ENCODE data around the gene FES. TPM values are rescaled to one million over a fixed set of nuclear protein-coding genes. Genes with fewer than 3 reads are reported as not detected.

The FES gene
- 65.1 TPM for total RNA-seq

DNA sequence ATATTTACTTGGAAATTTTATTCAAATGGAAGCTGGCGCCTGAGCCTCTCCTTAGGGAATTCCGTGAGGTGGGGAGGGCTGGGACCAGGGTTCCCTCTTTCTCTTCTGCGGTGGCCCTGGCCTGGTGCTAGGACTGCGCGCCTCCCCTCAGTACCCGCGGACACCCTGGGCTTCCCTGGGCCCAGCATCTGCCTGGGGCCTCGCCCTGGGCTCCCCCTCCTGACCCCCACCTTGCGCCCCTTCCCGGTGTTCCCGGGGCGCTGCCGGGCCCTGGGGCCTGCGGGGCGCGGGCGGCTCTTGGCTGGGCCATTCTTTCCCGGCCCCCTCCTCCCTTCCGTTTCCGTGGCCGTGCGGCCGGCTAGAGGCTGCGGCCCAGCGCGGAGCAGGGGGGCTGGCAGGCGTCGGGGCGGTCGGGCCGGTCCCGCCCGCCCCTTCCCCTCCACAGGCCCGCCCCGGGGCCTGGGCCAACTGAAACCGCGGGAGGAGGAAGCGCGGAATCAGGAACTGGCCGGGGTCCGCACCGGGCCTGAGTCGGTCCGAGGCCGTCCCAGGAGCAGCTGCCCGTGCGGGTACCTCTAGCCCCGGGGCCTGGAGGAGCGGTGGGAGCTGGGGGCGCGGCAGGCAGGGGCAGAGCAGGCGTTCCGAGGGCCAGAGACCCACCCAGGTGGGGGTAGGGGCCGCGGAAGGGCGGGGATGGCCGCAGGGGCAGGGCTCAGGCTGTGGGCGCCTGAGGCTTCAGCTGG lies at the start of gene FES:
FES (plus strand) TSS at position 529 of the 743 bp plus-strand sequence. CDS start 542 bp downstream, outside the sequence.
- TF ChIP-seq CTCF (IDR thresholded peaks at IDR 0.05) = no peak
- Histone ChIP-seq H3K4me1 (peaks cover 10 to 30% of the 10 kb centered on the region in 2 donors), H3K9me3 (no peaks in the 10 kb centered on the region), H3K36me3 (peaks cover 30 to 35% of the 10 kb centered on the region in 2 donors), H3K4me3 (peak within 1 kb of the TSS; percentile 61 to 75), H3K27me3 (no peaks in the 10 kb centered on the region), H3K27ac (peak within 1 kb of the TSS; percentile 90 to 94)
- DNase-seq (ENCODE audit: low spot score in 2 of 2) = no peak
- intact Hi-C loops (cut with DNase I) = loop anchor here (2.0 to 10.0 kb wide), 4 partner anchors 167 to 989 kb away; partner anchors contain the start of genes AP3S2, BLM and CRTC3

DNA sequence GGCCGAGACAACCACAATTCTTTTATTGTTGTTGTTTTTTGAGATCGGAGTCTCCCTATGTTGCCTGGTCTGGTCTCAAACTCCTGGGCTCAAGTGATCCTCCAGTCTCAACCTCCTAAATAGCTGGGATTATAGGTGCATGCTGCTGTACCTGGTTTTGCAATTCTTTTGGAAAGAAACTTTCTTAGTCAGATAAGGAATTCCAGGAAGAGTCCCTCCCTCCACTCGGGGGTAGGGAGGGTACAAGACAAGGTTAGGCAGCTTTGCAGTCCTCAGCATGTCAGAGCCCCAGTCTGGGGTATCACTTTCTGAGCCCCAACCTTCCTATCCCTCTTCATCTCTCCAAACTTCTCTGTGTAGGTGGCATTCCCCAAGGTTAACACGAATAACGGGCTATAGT lies 49.7 kb upstream of the FES start:
- no peaks in the 10 kb centered on the region for H3K9me3 ChIP-seq
- no peak overlapping the region for H3K4me3 ChIP-seq
- no peak overlapping the region for H3K27ac ChIP-seq
- no peak for TF ChIP-seq CTCF (IDR thresholded peaks at IDR 0.05)
- intact Hi-C loops (cut with DNase I) = no loop called here
- H3K27me3 ChIP-seq = no peaks in the 10 kb centered on the region
- H3K36me3 ChIP-seq = no peaks in the 10 kb centered on the region
- DNase-seq (ENCODE audit: low spot score in 2 of 2) = no peak
- H3K4me1 ChIP-seq = no peaks in the 10 kb centered on the region

DNA sequence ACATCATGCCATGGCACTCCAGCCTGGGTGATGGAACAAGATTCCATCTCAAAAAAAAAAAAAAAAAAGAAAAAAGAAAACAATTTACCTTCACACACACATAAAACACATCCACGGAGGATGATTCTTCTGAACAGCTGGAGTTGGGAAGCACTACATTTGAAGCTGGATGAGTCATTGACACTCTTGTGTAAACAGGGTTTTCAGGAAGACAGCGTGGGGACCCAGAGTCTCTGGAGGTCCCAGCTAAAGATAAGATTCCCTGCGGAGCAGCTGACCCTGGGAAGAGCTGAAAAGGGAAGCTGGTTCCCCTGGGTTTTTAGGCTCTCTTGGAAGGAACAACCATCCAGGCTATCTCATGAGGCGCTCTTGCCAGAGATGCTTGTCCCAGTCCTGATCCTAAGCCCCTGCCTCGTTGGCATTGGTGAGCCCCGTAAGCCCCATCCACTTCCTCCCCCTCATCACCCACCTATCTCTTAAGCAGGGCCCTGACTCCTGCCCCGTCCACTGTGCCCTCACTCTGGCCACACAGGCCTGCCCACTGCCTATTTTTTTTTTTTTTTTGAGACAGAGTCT lies 47.9 kb upstream of the FES start:
- intact Hi-C loops (cut with DNase I) = no loop called here
- Histone ChIP-seq H3K4me3 (no peak overlapping the region), H3K9me3 (no peaks in the 10 kb centered on the region), H3K27ac (no peak overlapping the region), H3K4me1 (no peaks in the 10 kb centered on the region), H3K27me3 (no peaks in the 10 kb centered on the region), H3K36me3 (no peaks in the 10 kb centered on the region)
- TF ChIP-seq CTCF (IDR thresholded peaks at IDR 0.05) = no peak
- no peak for DNase-seq (ENCODE audit: low spot score in 2 of 2)

DNA sequence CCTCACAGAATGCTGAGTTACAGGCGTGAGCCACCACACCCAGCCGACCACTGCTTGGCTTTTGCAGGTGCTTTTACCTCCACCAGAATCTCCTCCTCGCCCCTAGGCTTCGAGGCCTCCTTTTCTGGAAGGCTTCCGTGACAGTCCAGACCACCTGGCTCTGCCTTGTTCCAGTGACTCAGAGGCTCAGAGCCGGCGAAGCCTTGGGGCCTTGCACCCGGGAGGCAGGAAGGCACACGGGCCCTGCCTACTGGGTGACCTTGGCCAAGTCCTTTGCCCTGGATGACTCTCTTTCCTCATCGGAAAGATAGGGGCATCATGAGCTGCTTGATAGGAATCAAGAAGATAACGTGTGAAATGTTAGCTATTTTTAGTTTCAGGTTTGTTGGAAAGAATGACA lies 47.2 kb upstream of the FES start:
- DNase-seq (ENCODE audit: low spot score in 2 of 2) = no peak
- Histone ChIP-seq H3K36me3 (no peaks in the 10 kb centered on the region), H3K27ac (no peak overlapping the region), H3K4me1 (no peaks in the 10 kb centered on the region), H3K4me3 (no peak overlapping the region), H3K9me3 (no peaks in the 10 kb centered on the region), H3K27me3 (no peaks in the 10 kb centered on the region)
- intact Hi-C loops (cut with DNase I) = no loop called here
- no peak for TF ChIP-seq CTCF (IDR thresholded peaks at IDR 0.05)

DNA sequence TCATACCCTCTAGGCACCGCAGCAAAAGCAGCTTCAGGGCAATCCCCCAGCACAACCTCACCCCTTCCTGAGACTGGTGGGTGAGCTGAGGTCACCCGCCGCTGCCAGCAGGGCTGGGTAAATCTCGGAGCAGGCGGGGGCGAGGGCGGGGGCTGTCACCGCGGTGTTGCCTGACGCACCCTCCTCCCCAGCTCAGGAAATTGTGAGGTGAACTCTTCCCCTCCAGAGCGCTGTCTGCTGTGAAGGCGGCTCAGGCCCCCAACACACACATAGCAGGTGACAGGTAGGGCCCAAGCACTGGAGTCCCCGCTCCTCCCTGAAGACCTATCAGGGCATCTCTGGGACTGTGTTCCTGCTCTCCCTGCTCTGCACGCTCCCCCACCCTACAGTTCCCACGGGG lies 46.2 kb upstream of the FES start:
- no peak overlapping the region for H3K27ac ChIP-seq
- no peaks in the 10 kb centered on the region for H3K36me3 ChIP-seq
- DNase-seq (ENCODE audit: low spot score in 2 of 2) = no peak
- H3K4me3 ChIP-seq = no peak overlapping the region
- no peaks in the 10 kb centered on the region for H3K4me1 ChIP-seq
- H3K27me3 ChIP-seq = no peaks in the 10 kb centered on the region
- TF ChIP-seq CTCF (IDR thresholded peaks at IDR 0.05) = no peak
- H3K9me3 ChIP-seq = no peaks in the 10 kb centered on the region
- intact Hi-C loops (cut with DNase I) = no loop called here

Data from ascending aorta (tissue), 2 donors.